ENCODE measurements around the gene GSTA5.

DNA sequence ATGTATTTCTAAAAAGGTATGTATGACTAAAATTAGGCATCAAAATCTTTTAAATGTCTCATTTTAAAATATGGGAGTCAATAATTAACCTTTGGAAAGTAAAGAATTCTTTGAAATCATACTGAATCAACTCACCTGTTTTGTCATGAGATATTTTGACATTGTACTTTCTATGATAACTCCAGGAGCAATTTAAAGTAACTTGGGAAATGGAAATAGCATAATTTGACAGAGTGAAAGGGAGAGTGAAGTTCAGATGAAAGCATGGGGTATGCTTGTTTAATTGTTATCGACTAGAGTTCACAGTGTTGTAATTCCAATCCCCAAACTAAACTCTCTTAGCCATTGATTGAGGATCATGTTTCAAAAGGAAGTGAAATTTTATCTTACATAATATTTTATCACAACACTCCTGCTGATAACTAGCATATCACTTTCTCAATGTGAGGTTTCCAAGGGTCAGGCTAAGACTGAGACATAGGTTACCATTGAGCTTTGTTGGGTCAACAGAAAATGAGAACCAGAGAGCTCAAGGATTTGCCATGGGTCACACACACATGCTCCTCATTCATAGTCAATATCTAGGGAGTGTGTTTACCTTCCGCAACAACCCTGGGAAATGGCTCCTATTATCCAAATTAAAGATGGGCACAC, 39.3 kb downstream of the GSTA5 start:
- TF ChIP-seq, protein P1, sequence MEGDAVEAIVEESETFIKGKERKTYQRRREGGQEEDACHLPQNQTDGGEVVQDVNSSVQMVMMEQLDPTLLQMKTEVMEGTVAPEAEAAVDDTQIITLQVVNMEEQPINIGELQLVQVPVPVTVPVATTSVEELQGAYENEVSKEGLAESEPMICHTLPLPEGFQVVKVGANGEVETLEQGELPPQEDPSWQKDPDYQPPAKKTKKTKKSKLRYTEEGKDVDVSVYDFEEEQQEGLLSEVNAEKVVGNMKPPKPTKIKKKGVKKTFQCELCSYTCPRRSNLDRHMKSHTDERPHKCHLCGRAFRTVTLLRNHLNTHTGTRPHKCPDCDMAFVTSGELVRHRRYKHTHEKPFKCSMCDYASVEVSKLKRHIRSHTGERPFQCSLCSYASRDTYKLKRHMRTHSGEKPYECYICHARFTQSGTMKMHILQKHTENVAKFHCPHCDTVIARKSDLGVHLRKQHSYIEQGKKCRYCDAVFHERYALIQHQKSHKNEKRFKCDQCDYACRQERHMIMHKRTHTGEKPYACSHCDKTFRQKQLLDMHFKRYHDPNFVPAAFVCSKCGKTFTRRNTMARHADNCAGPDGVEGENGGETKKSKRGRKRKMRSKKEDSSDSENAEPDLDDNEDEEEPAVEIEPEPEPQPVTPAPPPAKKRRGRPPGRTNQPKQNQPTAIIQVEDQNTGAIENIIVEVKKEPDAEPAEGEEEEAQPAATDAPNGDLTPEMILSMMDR (IDR thresholded peaks at IDR 0.05 in 2 of 3, conservative IDR thresholded peaks at IDR 0.05 in 1 of 3; ENCODE audit: control insufficient read depth in 2 of 3, extremely low read depth in 1 of 3, insufficient read depth in 1 of 3, low read depth in 3 of 3, low read length in 3 of 3): no peak
- TF ChIP-seq POLR2AphosphoS5 (IDR thresholded peaks at IDR 0.05; ENCODE audit: low read length) (no peak), POLR2A (IDR thresholded peaks at IDR 0.05; ENCODE audit: low read depth, low read length) (no peak), TAF1 (IDR thresholded peaks at IDR 0.05; ENCODE audit: borderline replicate concordance, low read depth, low read length) (no peak), TCF3 (IDR thresholded peaks at IDR 0.05; ENCODE audit: borderline replicate concordance, insufficient read depth, low read depth, low read length) (no peak), LARP7 (IDR thresholded peaks at IDR 0.05) (no peak), EZH2 (IDR thresholded peaks at IDR 0.05; ENCODE audit: borderline replicate concordance, control insufficient read depth, low read depth, low read length) (no peak), NFYB (IDR thresholded peaks at IDR 0.05; ENCODE audit: insufficient read depth, low read depth, low read length) (no peak), TBL1XR1 (IDR thresholded peaks at IDR 0.05; ENCODE audit: low read depth, low read length) (no peak), PML (IDR thresholded peaks at IDR 0.05; ENCODE audit: low read length) (no peak), ETV6 (conservative IDR thresholded peaks at IDR 0.05 in 1 of 2, IDR thresholded peaks at IDR 0.05 in 1 of 2; ENCODE audit: borderline replicate concordance in 1 of 2, low read depth in 1 of 2) (no peak)
- TF ChIP-seq, protein P2, sequence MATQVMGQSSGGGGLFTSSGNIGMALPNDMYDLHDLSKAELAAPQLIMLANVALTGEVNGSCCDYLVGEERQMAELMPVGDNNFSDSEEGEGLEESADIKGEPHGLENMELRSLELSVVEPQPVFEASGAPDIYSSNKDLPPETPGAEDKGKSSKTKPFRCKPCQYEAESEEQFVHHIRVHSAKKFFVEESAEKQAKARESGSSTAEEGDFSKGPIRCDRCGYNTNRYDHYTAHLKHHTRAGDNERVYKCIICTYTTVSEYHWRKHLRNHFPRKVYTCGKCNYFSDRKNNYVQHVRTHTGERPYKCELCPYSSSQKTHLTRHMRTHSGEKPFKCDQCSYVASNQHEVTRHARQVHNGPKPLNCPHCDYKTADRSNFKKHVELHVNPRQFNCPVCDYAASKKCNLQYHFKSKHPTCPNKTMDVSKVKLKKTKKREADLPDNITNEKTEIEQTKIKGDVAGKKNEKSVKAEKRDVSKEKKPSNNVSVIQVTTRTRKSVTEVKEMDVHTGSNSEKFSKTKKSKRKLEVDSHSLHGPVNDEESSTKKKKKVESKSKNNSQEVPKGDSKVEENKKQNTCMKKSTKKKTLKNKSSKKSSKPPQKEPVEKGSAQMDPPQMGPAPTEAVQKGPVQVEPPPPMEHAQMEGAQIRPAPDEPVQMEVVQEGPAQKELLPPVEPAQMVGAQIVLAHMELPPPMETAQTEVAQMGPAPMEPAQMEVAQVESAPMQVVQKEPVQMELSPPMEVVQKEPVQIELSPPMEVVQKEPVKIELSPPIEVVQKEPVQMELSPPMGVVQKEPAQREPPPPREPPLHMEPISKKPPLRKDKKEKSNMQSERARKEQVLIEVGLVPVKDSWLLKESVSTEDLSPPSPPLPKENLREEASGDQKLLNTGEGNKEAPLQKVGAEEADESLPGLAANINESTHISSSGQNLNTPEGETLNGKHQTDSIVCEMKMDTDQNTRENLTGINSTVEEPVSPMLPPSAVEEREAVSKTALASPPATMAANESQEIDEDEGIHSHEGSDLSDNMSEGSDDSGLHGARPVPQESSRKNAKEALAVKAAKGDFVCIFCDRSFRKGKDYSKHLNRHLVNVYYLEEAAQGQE (IDR thresholded peaks at IDR 0.05; ENCODE audit: low read depth, low read length): no peak
